ENCODE measurements around the gene TBC1D10B. TPM values are rescaled to one million over a fixed set of nuclear protein-coding genes. Genes with fewer than 3 reads are reported as not detected.

Gene TBC1D10B
- total and polyA plus RNA-seq, 2 donors (not counting 1 experiment from before 2014, with no cell fraction given), result 23.5 to 58.0 TPM

- Mint-ChIP-seq H3K9me3 (ENCODE audit: insufficient read depth) (no peaks in the 10 kb centered on the region), H3K27ac (no peak overlapping the region), H3K27me3 (no peaks in the 10 kb centered on the region), H3K4me3 (no peak overlapping the region), H3K4me1 (peaks cover 30% of the 10 kb centered on the region)
- H3K27me3 ChIP-seq (replicated peaks in 1 of 4; ENCODE audit: control extremely low read depth in 1 of 4, control insufficient read depth in 3 of 4, insufficient read depth in 4 of 4, low read length in 3 of 4), result no peaks in the 10 kb centered on the region
- no peak for DNase-seq
- intact Hi-C loops (cut with micrococcal nuclease), result no loop called here
- no peaks in the 10 kb centered on the region for H3K9me3 ChIP-seq (ENCODE audit: control extremely low read depth in 1 of 3, control insufficient read depth in 2 of 3, insufficient read depth in 1 of 3, low read length in 2 of 3)
- no peak overlapping the region for H3K27ac ChIP-seq (ENCODE audit: low read length in 2 of 2)
- 98% methylated on average over 9 of the region's 10 CpGs for WGBS (ENCODE audit: insufficient coverage)
- H3K4me1 ChIP-seq (ENCODE audit: control insufficient read depth in 2 of 2, insufficient read depth in 2 of 2, low read length in 2 of 2), result peaks cover 19 to 26% of the 10 kb centered on the region in 2 donors
- H3K4me3 ChIP-seq (ENCODE audit: control extremely low read depth in 1 of 5, extremely low read depth in 1 of 5, insufficient read depth in 1 of 5, low read depth in 2 of 5, low read length in 4 of 5), result no peak overlapping the region
- no peak overlapping the region for H3K4me2 ChIP-seq (replicated peaks; ENCODE audit: low read depth, low read length, poor library complexity, severe bottlenecking)
- no peak overlapping the region for H3K9ac ChIP-seq (ENCODE audit: low read length)
- ATAC-seq (ENCODE audit: low read depth), result no peak
- H2AFZ ChIP-seq (ENCODE audit: insufficient read depth, low read depth, low read length, poor library complexity, severe bottlenecking), result no peak overlapping the region
- H3K36me3 ChIP-seq (replicated peaks in 1 of 2; ENCODE audit: control extremely low read depth in 1 of 2, control insufficient read depth in 1 of 2, extremely low read depth in 1 of 2, insufficient read depth in 2 of 2, low read length in 1 of 2), result peaks cover 0 to 36% of the 10 kb centered on the region in 2 experiments
- CTCF ChIA-PET, result no interaction called here
- H4K20me1 ChIP-seq (ENCODE audit: control insufficient read depth, insufficient read depth, low read length, poor library complexity, severe bottlenecking), result peaks cover 50% of the 10 kb centered on the region
- TF ChIP-seq CTCF (IDR thresholded peaks at IDR 0.05) (no peak), EZH2 (IDR thresholded peaks at IDR 0.05; ENCODE audit: borderline replicate concordance, insufficient read depth, low read depth, low read length, poor library complexity, severe bottlenecking) (no peak)
- peaks cover 73% of the 10 kb centered on the region for H3K79me2 ChIP-seq (ENCODE audit: control insufficient read depth, insufficient read depth, low read length)
- POLR2A ChIA-PET, result no interaction called here
Measured at GRCh38 chr16:30365200-30365599, 5.1 kb downstream of the TBC1D10B start.

- POLR2A ChIA-PET, result no interaction called here
- peaks cover 0 to 56% of the 10 kb centered on the region in 2 experiments for H3K36me3 ChIP-seq (replicated peaks in 1 of 2; ENCODE audit: control extremely low read depth in 1 of 2, control insufficient read depth in 1 of 2, extremely low read depth in 1 of 2, insufficient read depth in 2 of 2, low read length in 1 of 2)
- no peak overlapping the region for H3K4me3 ChIP-seq (ENCODE audit: control extremely low read depth in 1 of 5, extremely low read depth in 1 of 5, insufficient read depth in 1 of 5, low read depth in 2 of 5, low read length in 4 of 5)
Measured at GRCh38 chr16:30361180-30361579, 9.1 kb downstream of the TBC1D10B start.

More at GRCh38 chr16:30361180-30361579, 9.1 kb downstream of the TBC1D10B start:
- TF ChIP-seq CTCF (IDR thresholded peaks at IDR 0.05), result no peak
- no peak for TF ChIP-seq EZH2 (IDR thresholded peaks at IDR 0.05; ENCODE audit: borderline replicate concordance, insufficient read depth, low read depth, low read length, poor library complexity, severe bottlenecking)
- no peaks in the 10 kb centered on the region for H3K9me3 ChIP-seq (ENCODE audit: control extremely low read depth in 1 of 3, control insufficient read depth in 2 of 3, insufficient read depth in 1 of 3, low read length in 2 of 3)
- WGBS (ENCODE audit: insufficient coverage), result 92% methylated on average over 3 of the region's 7 CpGs
- CTCF ChIA-PET, result interaction anchor here (0.7 kb wide), 1 partner anchor 23 kb away, joined by 3 read pairs; no protein-coding TSS in a partner anchor
- H3K27me3 Mint-ChIP-seq, result no peaks in the 10 kb centered on the region
- intact Hi-C loops (cut with micrococcal nuclease), result no loop called here
- no peak for DNase-seq
- no peak overlapping the region for H3K27ac ChIP-seq (ENCODE audit: low read length in 2 of 2)
- no peak overlapping the region for H3K4me3 Mint-ChIP-seq
- no peak overlapping the region for H3K9ac ChIP-seq (ENCODE audit: low read length)
- H4K20me1 ChIP-seq (ENCODE audit: control insufficient read depth, insufficient read depth, low read length, poor library complexity, severe bottlenecking), result peaks cover 17% of the 10 kb centered on the region
- H3K4me1 ChIP-seq (ENCODE audit: control insufficient read depth in 2 of 2, insufficient read depth in 2 of 2, low read length in 2 of 2), result peaks cover under 1 to 3% of the 10 kb centered on the region in 2 donors
- H3K79me2 ChIP-seq (ENCODE audit: control insufficient read depth, insufficient read depth, low read length), result peaks cover 45% of the 10 kb centered on the region
- H3K27ac Mint-ChIP-seq, result no peak overlapping the region
- H3K9me3 Mint-ChIP-seq (ENCODE audit: insufficient read depth), result no peaks in the 10 kb centered on the region
- H3K27me3 ChIP-seq (replicated peaks in 1 of 4; ENCODE audit: control extremely low read depth in 1 of 4, control insufficient read depth in 3 of 4, insufficient read depth in 4 of 4, low read length in 3 of 4), result no peaks in the 10 kb centered on the region
- H3K4me1 Mint-ChIP-seq, result peaks cover 4% of the 10 kb centered on the region
- no peak for ATAC-seq (ENCODE audit: low read depth)
- no peak overlapping the region for H3K4me2 ChIP-seq (replicated peaks; ENCODE audit: low read depth, low read length, poor library complexity, severe bottlenecking)
- no peak overlapping the region for H2AFZ ChIP-seq (ENCODE audit: insufficient read depth, low read depth, low read length, poor library complexity, severe bottlenecking)
